RWPE1 (cell line): Measurements from ENCODE around the gene EFHC2.
"Not testable (repeated sequence)": the region's sequence is repeated elsewhere in the genome, so short reads cannot be mapped to it uniquely, and the experiment has no call there.

Experiments
- CTCF ChIA-PET: fragments of 350-600 bp; sonication (Branson Sonifier 250); formaldehyde crosslinking; extraction: SDS; loops from one replicate; lab custom pipeline; 2021; lab: Yijun Ruan, JAX
- POLR2A ChIA-PET: fragments of 400-600 bp; formaldehyde crosslinking; extraction: SDS; loops from one replicate; lab custom pipeline; 2020; ENCODE audit warnings: antibody characterized with exemption; ENCODE audit not compliant: low non-redundant PET; lab: Yijun Ruan, JAX
- DNase-seq: peaks from one replicate; pipeline ENCODE4 v3.0.0; 2012; ENCODE audit warnings: low spot score
- H3K27ac ChIP-seq: fragments of 450-650 bp; 2 replicates; pipeline ENCODE4 v1.5.1; 2017
- TF ChIP-seq, protein P1 (sequence below): fragments of 450-650 bp; conservative IDR thresholded peaks from 2 replicates; pipeline ENCODE4 v1.5.1; 2017; ENCODE audit warnings: low read depth, mild to moderate bottlenecking

Gene EFHC2

GRCh38 chrX:44224760-44225159 is 118.7 kb downstream of the EFHC2 start:
- TF ChIP-seq, protein P1, sequence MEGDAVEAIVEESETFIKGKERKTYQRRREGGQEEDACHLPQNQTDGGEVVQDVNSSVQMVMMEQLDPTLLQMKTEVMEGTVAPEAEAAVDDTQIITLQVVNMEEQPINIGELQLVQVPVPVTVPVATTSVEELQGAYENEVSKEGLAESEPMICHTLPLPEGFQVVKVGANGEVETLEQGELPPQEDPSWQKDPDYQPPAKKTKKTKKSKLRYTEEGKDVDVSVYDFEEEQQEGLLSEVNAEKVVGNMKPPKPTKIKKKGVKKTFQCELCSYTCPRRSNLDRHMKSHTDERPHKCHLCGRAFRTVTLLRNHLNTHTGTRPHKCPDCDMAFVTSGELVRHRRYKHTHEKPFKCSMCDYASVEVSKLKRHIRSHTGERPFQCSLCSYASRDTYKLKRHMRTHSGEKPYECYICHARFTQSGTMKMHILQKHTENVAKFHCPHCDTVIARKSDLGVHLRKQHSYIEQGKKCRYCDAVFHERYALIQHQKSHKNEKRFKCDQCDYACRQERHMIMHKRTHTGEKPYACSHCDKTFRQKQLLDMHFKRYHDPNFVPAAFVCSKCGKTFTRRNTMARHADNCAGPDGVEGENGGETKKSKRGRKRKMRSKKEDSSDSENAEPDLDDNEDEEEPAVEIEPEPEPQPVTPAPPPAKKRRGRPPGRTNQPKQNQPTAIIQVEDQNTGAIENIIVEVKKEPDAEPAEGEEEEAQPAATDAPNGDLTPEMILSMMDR = no peak
- CTCF ChIA-PET = no interaction called here
- H3K27ac ChIP-seq = no peak overlapping the region
- POLR2A ChIA-PET = interaction anchor here (0.5 kb wide), 1 partner anchor 494 kb away, joined by 9 read pairs; no protein-coding TSS in a partner anchor
- no peak for DNase-seq

DNA sequence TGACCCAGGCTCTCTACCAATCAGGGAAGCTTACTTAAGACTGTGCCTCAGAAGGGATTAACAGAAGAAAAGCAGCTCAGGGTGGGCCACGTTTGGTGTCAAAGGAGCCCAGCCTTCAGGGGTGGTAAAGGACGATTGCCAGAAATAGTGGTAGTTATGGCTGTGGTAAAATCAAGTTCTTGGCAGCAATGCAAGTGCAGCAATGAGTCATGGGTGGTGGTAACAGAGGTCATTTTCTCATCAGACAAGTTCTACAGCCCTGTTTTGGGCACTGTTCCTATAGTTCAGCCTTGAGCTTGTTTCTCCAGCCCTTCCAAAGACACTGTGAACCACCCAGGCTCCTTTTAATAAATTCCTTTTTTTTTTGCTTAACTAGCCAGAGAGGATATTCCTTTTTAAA is 120.3 kb downstream of the EFHC2 start:
- TF ChIP-seq, protein P1 = no peak
- ChIA-PET CTCF (no interaction called here), POLR2A (no interaction called here)
- H3K27ac ChIP-seq = no peak overlapping the region
- DNase-seq = peak; percentile 45

- ChIA-PET CTCF (no interaction called here), POLR2A (no interaction called here)
- TF ChIP-seq, protein P1 = no peak
Measured at GRCh38 chrX:44218465-44218864, 125.0 kb downstream of the EFHC2 start.

GRCh38 chrX:44216171-44216570 is 127.3 kb downstream of the EFHC2 start:
- DNase-seq = no peak
- ChIA-PET POLR2A (no interaction called here), CTCF (no interaction called here)
- TF ChIP-seq, protein P1 = no peak
- no peak overlapping the region for H3K27ac ChIP-seq

More at GRCh38 chrX:44218465-44218864, 125.0 kb downstream of the EFHC2 start:
- no peak for DNase-seq
- no peak overlapping the region for H3K27ac ChIP-seq

DNA sequence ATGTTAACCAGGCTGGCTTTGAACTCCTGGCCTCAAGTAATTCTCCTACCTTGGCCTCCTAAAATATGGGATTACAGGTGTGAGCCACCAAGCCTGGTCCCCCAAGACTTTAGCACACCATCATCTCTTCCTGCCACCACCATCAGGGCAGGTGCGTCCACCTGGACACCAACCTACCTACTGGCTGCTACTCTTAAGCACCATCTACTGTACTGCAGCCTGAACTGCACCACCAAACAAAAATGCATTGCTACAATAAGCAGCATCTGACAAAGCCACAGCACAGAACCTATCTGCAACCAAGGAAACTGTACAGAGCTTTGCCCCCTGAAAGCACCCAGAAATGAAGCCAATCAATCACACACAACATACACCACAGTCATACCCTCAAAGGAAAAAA is 139.7 kb downstream of the EFHC2 start:
- CTCF ChIA-PET = no interaction called here
- no peak overlapping the region for H3K27ac ChIP-seq
- POLR2A ChIA-PET = no interaction called here
- no peak for DNase-seq
- TF ChIP-seq, protein P1 = no peak

GRCh38 chrX:44202596-44202995 is 140.9 kb downstream of the EFHC2 start:
- H3K27ac ChIP-seq = no peak overlapping the region
- TF ChIP-seq, protein P1 = no peak
- ChIA-PET CTCF (interaction anchor here (0.7 kb wide), 1 partner anchor 1913 kb away, joined by 6 read pairs; no protein-coding TSS in a partner anchor), POLR2A (no interaction called here)
- no peak for DNase-seq

DNA sequence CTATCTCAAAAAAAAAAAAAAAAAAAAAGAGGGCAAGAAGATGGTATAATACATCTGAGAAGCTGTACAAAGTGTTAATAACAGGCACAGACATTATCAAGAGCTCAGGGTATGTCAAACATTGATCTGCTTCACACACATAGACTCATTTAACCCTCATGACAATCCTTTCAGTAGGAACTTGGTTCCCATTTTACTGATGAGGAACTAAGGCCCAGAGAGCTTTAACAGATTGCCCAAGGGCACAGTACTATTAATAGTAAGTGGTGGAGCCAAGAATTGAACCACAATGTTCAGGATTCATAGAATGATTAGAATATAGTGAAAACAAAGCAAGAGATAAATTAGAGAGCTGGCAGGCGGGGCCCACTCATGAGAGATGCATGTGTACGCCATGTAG is 154.4 kb downstream of the EFHC2 start:
- POLR2A ChIA-PET = no interaction called here
- TF ChIP-seq, protein P1 = no peak
- no peak for DNase-seq
- H3K27ac ChIP-seq = no peak overlapping the region
- CTCF ChIA-PET = no interaction called here

GRCh38 chrX:44187915-44188314 is 155.6 kb downstream of the EFHC2 start:
- POLR2A ChIA-PET, CTCF ChIA-PET, DNase-seq, H3K27ac ChIP-seq: not testable (repeated sequence)
